ENCODE results near the gene B3GAT3.
"Not testable (repeated sequence)": the region's sequence is repeated elsewhere in the genome, so short reads cannot be mapped to it uniquely, and the experiment has no call there.

B3GAT3 gene

GRCh38 chr11:62570903-62571302 lies 50.9 kb downstream of the B3GAT3 start:
- H3K27me3 ChIP-seq (ENCODE audit: control insufficient read depth, insufficient read depth, low read length, poor library complexity, severe bottlenecking); H3K4me1 ChIP-seq (ENCODE audit: control insufficient read depth, insufficient read depth, low read length); H3K4me3 ChIP-seq (ENCODE audit: insufficient read depth, low read depth, low read length); H3K27ac ChIP-seq (ENCODE audit: insufficient read depth, low read depth, low read length, poor library complexity, severe bottlenecking); H3K9me3 ChIP-seq (ENCODE audit: control insufficient read depth, low read length): not testable (repeated sequence)
- WGBS, 2 experiments, result 92 to 96% methylated on average over 5 of the region's 5 CpGs
- H3K36me3 ChIP-seq (ENCODE audit: control insufficient read depth, insufficient read depth, low read length), result peaks cover 53% of the 10 kb centered on the region

DNA sequence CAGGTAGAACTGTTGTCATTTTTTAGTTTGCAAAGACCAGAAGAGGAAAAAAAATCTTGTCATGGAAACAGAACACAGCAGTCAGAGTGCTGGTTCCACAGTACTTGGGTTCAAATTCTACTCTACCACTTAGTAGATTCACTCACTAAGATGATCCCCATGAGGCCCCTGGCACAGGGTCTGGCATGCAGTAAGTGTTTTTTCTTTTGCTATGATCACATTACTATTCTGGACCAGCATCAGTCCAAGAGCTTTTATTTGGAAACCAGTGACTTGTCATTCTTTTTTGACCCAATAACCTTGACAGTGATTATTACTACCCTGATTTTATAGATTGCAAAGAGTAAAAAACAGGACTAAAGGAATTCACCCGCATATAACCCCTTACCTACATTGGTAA lies 52.2 kb downstream of the B3GAT3 start:
- no peaks in the 10 kb centered on the region for H3K27me3 ChIP-seq (ENCODE audit: control insufficient read depth, insufficient read depth, low read length, poor library complexity, severe bottlenecking)
- H3K4me1 ChIP-seq (ENCODE audit: control insufficient read depth, insufficient read depth, low read length), result peaks cover 2% of the 10 kb centered on the region
- peaks cover 65% of the 10 kb centered on the region for H3K36me3 ChIP-seq (ENCODE audit: control insufficient read depth, insufficient read depth, low read length)
- H3K9me3 ChIP-seq (ENCODE audit: control insufficient read depth, low read length), result no peaks in the 10 kb centered on the region
- H3K27ac ChIP-seq (ENCODE audit: insufficient read depth, low read depth, low read length, poor library complexity, severe bottlenecking), result no peak overlapping the region
- no peak overlapping the region for H3K4me3 ChIP-seq (ENCODE audit: insufficient read depth, low read depth, low read length)
- whole genome bisulfite sequencing, 2 experiments, result 88 to 100% methylated on average over 1 of the region's 1 CpG

DNA sequence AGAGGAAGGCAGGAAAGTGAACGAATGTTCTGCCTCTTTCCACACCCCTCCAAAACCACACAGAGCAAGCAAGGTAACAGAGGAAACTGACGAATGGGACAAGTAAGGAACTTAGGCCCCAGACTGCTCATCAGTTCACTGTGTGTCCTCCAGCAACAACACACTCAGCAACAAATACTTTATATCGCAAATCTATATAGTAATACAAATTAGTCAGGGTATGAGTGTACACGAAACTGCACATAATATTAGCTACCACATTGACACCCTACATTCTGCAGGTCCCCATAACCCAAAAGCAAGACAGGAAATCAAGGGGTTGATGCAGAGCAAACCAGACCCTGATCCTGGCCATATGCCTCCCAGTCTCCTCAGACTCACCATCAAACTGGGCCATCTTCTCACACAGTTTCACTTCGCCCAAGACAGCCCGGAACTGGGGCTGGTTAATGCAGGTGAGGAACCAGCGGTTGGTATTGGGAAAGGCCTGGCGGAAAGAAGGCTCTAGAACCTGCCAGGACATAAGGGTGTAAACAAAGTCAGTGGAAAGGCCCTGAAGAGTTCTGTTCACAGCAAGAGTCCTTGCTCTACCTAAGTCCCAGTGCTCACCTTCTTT lies 54.7 kb downstream of the B3GAT3 start:
- Histone ChIP-seq H3K36me3 (ENCODE audit: control insufficient read depth, insufficient read depth, low read length) (peaks cover 72% of the 10 kb centered on the region), H3K9me3 (ENCODE audit: control insufficient read depth, low read length) (no peaks in the 10 kb centered on the region), H3K27ac (ENCODE audit: insufficient read depth, low read depth, low read length, poor library complexity, severe bottlenecking) (no peak overlapping the region), H3K4me1 (ENCODE audit: control insufficient read depth, insufficient read depth, low read length) (no peaks in the 10 kb centered on the region), H3K4me3 (ENCODE audit: insufficient read depth, low read depth, low read length) (no peak overlapping the region), H3K27me3 (ENCODE audit: control insufficient read depth, insufficient read depth, low read length, poor library complexity, severe bottlenecking) (no peaks in the 10 kb centered on the region)
- WGBS, 2 experiments, result 96 to 98% methylated on average over 8 of the region's 8 CpGs

DNA sequence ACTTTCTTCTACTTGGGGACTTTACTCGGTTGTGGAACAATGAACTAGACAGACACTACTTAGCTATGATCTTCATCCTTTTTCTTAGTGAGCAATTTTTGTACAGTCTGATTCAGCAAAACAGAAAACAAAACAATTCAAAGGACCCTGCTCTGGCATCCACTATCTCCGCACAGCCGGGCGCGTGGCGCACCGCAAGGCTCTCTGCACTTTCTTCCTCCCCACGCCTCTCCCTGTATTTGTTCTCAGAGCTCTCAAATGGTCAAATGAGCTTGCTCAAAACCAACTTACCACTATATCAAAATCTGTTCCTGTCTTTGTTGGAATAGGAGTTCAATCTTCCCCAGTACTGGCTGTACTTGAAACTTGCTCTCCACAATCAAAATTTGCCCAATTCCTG lies 55.5 kb downstream of the B3GAT3 start:
- Histone ChIP-seq H3K9me3 (ENCODE audit: control insufficient read depth, low read length) (no peaks in the 10 kb centered on the region), H3K27me3 (ENCODE audit: control insufficient read depth, insufficient read depth, low read length, poor library complexity, severe bottlenecking) (no peaks in the 10 kb centered on the region), H3K36me3 (ENCODE audit: control insufficient read depth, insufficient read depth, low read length) (peaks cover 63% of the 10 kb centered on the region), H3K4me1 (ENCODE audit: control insufficient read depth, insufficient read depth, low read length) (no peaks in the 10 kb centered on the region), H3K4me3 (ENCODE audit: insufficient read depth, low read depth, low read length) (no peak overlapping the region), H3K27ac (ENCODE audit: insufficient read depth, low read depth, low read length, poor library complexity, severe bottlenecking) (no peak overlapping the region)
- WGBS, 2 experiments, result 96% methylated on average over 8 of the region's 8 CpGs
